ENCODE measurements around the gene TMEM244.

DNA sequence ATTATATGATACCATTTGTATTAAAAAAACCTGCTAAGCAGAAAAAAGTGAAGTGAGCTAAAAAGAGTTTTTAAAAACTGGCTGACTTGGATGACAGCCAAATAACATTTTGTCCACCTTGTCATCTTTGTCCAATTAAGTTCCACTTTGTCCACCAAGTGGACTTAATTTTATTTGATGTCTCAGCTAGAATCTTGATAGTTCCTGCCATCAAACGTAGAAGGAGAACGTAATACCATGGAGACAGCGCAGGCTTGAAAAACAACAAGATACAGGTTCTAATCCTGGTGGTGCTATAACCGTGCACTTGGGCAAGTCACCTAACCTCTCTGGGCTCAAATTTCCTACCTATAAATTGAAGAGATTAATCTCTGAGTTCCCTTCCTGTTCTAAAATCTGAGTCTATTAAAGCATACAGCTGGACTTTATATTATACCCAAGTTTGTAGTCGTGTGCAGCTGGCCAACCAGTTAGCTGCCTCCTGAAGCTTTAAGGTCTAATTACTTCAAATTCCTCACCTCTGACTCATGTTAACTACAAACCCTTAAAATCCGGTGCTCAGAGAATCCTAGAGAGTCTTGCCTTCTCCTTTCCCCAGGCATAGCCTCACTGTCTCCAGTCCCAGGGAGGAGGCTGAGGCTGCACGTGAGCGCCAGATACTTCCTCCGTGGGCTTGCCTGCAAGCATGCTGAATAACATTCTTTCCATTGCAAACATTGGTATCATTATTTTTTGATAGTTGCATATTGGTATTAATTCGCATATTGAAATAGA, 16.8 kb downstream of the TMEM244 start:
- TF ChIP-seq, protein P1, sequence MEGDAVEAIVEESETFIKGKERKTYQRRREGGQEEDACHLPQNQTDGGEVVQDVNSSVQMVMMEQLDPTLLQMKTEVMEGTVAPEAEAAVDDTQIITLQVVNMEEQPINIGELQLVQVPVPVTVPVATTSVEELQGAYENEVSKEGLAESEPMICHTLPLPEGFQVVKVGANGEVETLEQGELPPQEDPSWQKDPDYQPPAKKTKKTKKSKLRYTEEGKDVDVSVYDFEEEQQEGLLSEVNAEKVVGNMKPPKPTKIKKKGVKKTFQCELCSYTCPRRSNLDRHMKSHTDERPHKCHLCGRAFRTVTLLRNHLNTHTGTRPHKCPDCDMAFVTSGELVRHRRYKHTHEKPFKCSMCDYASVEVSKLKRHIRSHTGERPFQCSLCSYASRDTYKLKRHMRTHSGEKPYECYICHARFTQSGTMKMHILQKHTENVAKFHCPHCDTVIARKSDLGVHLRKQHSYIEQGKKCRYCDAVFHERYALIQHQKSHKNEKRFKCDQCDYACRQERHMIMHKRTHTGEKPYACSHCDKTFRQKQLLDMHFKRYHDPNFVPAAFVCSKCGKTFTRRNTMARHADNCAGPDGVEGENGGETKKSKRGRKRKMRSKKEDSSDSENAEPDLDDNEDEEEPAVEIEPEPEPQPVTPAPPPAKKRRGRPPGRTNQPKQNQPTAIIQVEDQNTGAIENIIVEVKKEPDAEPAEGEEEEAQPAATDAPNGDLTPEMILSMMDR (conservative IDR thresholded peaks at IDR 0.05; ENCODE audit: low read depth, low read length), result no peak
- TF ChIP-seq RFX5 (IDR thresholded peaks at IDR 0.05; ENCODE audit: low read depth, low read length), result no peak

Data from IMR-90 (cell line).